IPS-15b (cell line): Measurements from ENCODE around the gene RC3H2.
"Not testable (repeated sequence)": the region's sequence is repeated elsewhere in the genome, so short reads cannot be mapped to it uniquely, and the experiment has no call there.

Experiments
- H3K27me3 ChIP-seq: one replicate; pipeline ENCODE4 v1.6.1; 2013; ENCODE audit warnings: low read length; ENCODE audit not compliant: control insufficient read depth, insufficient read depth
- H3K36me3 ChIP-seq: one replicate; pipeline ENCODE4 v1.6.1; 2013; ENCODE audit warnings: low read length; ENCODE audit not compliant: control insufficient read depth, insufficient read depth
- H3K4me1 ChIP-seq: one replicate; pipeline ENCODE4 v1.6.1; 2013; ENCODE audit warnings: mild to moderate bottlenecking, low read length; ENCODE audit not compliant: control insufficient read depth, insufficient read depth
- H3K4me3 ChIP-seq: one replicate; pipeline ENCODE4 v1.5.1; 2013; ENCODE audit warnings: low read depth, low read length
- H3K9ac ChIP-seq: one replicate; pipeline ENCODE4 v1.6.1; 2013; ENCODE audit warnings: low read depth, mild to moderate bottlenecking, low read length
- H3K9me3 ChIP-seq: one replicate; pipeline ENCODE4 v1.6.1; 2013; ENCODE audit warnings: mild to moderate bottlenecking, low read length; ENCODE audit not compliant: control insufficient read depth, insufficient read depth

RC3H2 gene

DNA sequence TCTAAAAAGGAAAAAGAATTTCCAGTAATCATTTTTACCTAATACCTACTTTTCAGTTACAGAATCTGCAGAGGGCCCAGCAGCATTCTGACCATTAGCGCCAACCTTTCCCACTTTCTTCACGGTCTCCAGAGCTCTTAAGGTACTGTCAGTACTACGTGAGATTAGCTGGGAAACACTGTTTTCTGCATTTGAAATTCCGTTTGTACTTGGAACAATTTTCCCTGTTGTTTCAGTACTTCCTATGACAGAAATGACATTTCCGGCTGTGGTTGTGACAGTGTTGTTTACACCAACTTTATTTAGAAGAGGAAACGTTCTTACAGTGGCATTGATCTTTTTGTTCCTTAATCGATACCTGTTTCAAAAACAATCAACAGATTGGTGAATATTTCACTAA is 39.9 kb downstream of the RC3H2 start:
- peaks cover 7% of the 10 kb centered on the region for H3K36me3 ChIP-seq
- H3K9ac ChIP-seq = no peak overlapping the region
- no peaks in the 10 kb centered on the region for H3K9me3 ChIP-seq
- H3K27me3 ChIP-seq = no peaks in the 10 kb centered on the region
- no peak overlapping the region for H3K4me3 ChIP-seq
- no peaks in the 10 kb centered on the region for H3K4me1 ChIP-seq

- Histone ChIP-seq H3K9ac (no peak overlapping the region), H3K9me3 (no peaks in the 10 kb centered on the region), H3K4me1 (no peaks in the 10 kb centered on the region), H3K4me3 (no peak overlapping the region), H3K27me3 (no peaks in the 10 kb centered on the region), H3K36me3 (peaks cover 12% of the 10 kb centered on the region)
Observed at GRCh38 chr9:122863407-122863806, 41.8 kb downstream of the RC3H2 start.

- Histone ChIP-seq H3K27me3 (no peaks in the 10 kb centered on the region), H3K36me3 (peaks cover 24% of the 10 kb centered on the region), H3K4me3 (no peak overlapping the region), H3K9me3 (no peaks in the 10 kb centered on the region), H3K9ac (no peak overlapping the region), H3K4me1 (no peaks in the 10 kb centered on the region)
Observed at GRCh38 chr9:122860319-122861142, 44.6 kb downstream of the RC3H2 start.

GRCh38 chr9:122857815-122858214 is 47.3 kb downstream of the RC3H2 start:
- Histone ChIP-seq H3K4me1 (no peaks in the 10 kb centered on the region), H3K36me3 (peaks cover 43% of the 10 kb centered on the region), H3K9me3 (no peaks in the 10 kb centered on the region), H3K4me3 (no peak overlapping the region), H3K27me3 (no peaks in the 10 kb centered on the region), H3K9ac (no peak overlapping the region)

- not testable (repeated sequence) for H3K9ac ChIP-seq, H3K4me1 ChIP-seq, H3K9me3 ChIP-seq, H3K27me3 ChIP-seq, H3K4me3 ChIP-seq
- H3K36me3 ChIP-seq = peaks cover 29% of the 10 kb centered on the region
Observed at GRCh38 chr9:122852085-122852786, 52.9 kb downstream of the RC3H2 start.

DNA sequence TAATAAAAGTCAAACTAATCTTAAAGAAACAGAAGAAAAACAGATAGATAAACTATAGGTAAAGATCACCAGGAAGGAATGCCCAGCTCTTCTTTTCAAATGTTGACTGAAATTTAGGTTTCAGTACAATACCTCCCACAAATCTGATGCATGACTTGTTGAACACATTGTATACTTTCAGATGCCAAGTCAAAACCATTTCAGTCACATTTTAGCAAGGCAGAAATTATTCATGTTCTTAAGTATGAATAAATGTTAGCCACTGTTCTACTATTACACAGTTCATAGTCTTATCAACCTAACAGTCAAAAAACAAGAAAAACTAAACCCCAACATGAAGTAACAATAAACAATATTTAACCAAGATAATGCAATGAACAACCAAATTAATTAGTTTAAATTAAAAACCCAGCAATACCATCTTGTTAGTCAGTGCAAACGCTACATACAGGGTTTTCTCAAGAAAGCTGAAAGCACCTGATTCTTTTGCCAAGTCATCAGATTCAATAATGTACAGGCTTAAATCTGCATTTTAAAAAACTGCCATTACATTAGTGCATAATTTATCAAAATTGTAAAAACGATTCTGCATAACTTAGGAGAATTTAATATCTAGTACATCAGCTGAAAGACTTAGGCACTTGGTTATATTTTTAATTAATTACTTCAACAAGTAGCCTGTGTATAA is 56.8 kb downstream of the RC3H2 start:
- no peaks in the 10 kb centered on the region for H3K4me1 ChIP-seq
- no peaks in the 10 kb centered on the region for H3K9me3 ChIP-seq
- H3K9ac ChIP-seq = no peak overlapping the region
- H3K4me3 ChIP-seq = no peak overlapping the region
- H3K36me3 ChIP-seq = peaks cover 11% of the 10 kb centered on the region
- no peaks in the 10 kb centered on the region for H3K27me3 ChIP-seq

- no peak overlapping the region for H3K9ac ChIP-seq
- peaks cover 9% of the 10 kb centered on the region for H3K36me3 ChIP-seq
- no peaks in the 10 kb centered on the region for H3K9me3 ChIP-seq
- H3K4me1 ChIP-seq = no peaks in the 10 kb centered on the region
- no peaks in the 10 kb centered on the region for H3K27me3 ChIP-seq
- H3K4me3 ChIP-seq = no peak overlapping the region
Observed at GRCh38 chr9:122846371-122846940, 58.7 kb downstream of the RC3H2 start.

DNA sequence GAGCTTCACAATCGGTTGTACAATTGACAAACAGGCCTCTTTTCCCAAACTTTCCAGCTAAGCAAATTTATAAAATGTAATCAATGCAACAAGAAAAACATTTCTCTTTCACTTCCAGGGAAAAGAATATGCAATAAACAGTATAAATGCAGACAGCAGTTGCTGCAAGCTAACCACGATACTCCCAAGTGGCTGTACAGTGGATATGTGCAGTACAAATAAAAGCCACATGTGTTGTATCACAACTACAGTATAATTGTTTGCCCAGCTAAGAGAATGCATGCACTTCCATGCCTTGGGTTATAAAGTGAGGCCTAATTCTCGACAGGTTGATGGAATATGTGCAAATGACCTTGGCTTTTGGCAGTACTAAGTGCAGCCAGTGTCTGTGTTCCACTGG is 60.0 kb downstream of the RC3H2 start:
- H3K4me1 ChIP-seq = no peaks in the 10 kb centered on the region
- no peaks in the 10 kb centered on the region for H3K36me3 ChIP-seq
- no peak overlapping the region for H3K4me3 ChIP-seq
- no peaks in the 10 kb centered on the region for H3K27me3 ChIP-seq
- H3K9ac ChIP-seq = no peak overlapping the region
- no peaks in the 10 kb centered on the region for H3K9me3 ChIP-seq

- H3K4me3 ChIP-seq = no peak overlapping the region
- H3K9ac ChIP-seq = no peak overlapping the region
- H3K27me3 ChIP-seq = no peaks in the 10 kb centered on the region
- no peaks in the 10 kb centered on the region for H3K36me3 ChIP-seq
- H3K9me3 ChIP-seq = no peaks in the 10 kb centered on the region
- H3K4me1 ChIP-seq = no peaks in the 10 kb centered on the region
Observed at GRCh38 chr9:122844137-122844536, 61.0 kb downstream of the RC3H2 start.

- H3K9ac ChIP-seq = no peak overlapping the region
- H3K27me3 ChIP-seq = no peaks in the 10 kb centered on the region
- H3K9me3 ChIP-seq = no peaks in the 10 kb centered on the region
- H3K36me3 ChIP-seq = no peaks in the 10 kb centered on the region
- no peaks in the 10 kb centered on the region for H3K4me1 ChIP-seq
- no peak overlapping the region for H3K4me3 ChIP-seq
Observed at GRCh38 chr9:122841501-122841900, 63.7 kb downstream of the RC3H2 start.

DNA sequence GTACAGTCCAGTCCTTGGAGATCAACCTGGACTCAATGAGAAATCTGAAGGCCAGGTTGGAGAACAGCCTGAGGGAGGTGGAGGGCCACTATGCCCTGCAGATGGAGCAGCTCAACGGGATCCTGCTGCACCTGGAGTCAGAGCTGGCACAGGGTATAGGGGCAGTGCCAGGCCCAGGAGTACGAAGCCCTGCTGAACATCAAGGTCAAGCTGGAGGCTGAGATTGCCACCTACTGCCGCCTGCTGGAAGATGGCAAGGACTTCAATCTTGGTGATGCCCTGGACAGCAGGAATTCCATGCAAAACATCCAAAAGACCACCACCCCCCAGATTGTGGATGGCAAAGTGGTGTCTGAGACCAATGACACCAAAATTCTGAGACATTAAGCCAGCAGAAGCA is 66.7 kb downstream of the RC3H2 start:
- H3K9me3 ChIP-seq, H3K36me3 ChIP-seq, H3K4me1 ChIP-seq, H3K9ac ChIP-seq, H3K27me3 ChIP-seq, H3K4me3 ChIP-seq: not testable (repeated sequence)
